Amniotic stem cell (primary cell): ENCODE data around the gene C19orf12.

Source experiments
- DNase-seq: peaks from one replicate; lab custom pipeline; 2025; lab: John Stamatoyannopoulos, UW

The C19orf12 gene

GRCh38 chr19:29695765-29696564, 19.1 kb downstream of the C19orf12 start:
- no peak for DNase-seq

- DNase-seq = no peak
Observed at GRCh38 chr19:29694669-29695627, 20.1 kb downstream of the C19orf12 start.

GRCh38 chr19:29694161-29694560, 20.9 kb downstream of the C19orf12 start:
- no peak for DNase-seq

- DNase-seq = no peak
Observed at GRCh38 chr19:29690842-29691241, 24.2 kb downstream of the C19orf12 start.

GRCh38 chr19:29687897-29688728, 26.9 kb downstream of the C19orf12 start:
- no peak for DNase-seq

- peak; percentile 96 for DNase-seq
Observed at GRCh38 chr19:29687244-29687896, 27.7 kb downstream of the C19orf12 start.

- no peak for DNase-seq
Observed at GRCh38 chr19:29686285-29686805, 28.7 kb downstream of the C19orf12 start.

- DNase-seq = no peak
Observed at GRCh38 chr19:29685326-29685725, 29.7 kb downstream of the C19orf12 start.

GRCh38 chr19:29683009-29683408, 32.1 kb downstream of the C19orf12 start:
- no peak for DNase-seq

- DNase-seq = no peak
Observed at GRCh38 chr19:29682236-29682895, 32.7 kb downstream of the C19orf12 start.

- no peak for DNase-seq
Observed at GRCh38 chr19:29681422-29682235, 33.4 kb downstream of the C19orf12 start.

GRCh38 chr19:29680937-29681336, 34.1 kb downstream of the C19orf12 start:
- no peak for DNase-seq

- no peak for DNase-seq
Observed at GRCh38 chr19:29680447-29680846, 34.6 kb downstream of the C19orf12 start.

GRCh38 chr19:29679598-29680210, 35.4 kb downstream of the C19orf12 start:
- no peak for DNase-seq

- no peak for DNase-seq
Observed at GRCh38 chr19:29678484-29679106, 36.5 kb downstream of the C19orf12 start.

GRCh38 chr19:29677001-29677817, 37.9 kb downstream of the C19orf12 start:
- no peak for DNase-seq

- no peak for DNase-seq
Observed at GRCh38 chr19:29676586-29676985, 38.5 kb downstream of the C19orf12 start.

- no peak for DNase-seq
Observed at GRCh38 chr19:29675650-29676186, 39.3 kb downstream of the C19orf12 start.
